NCI-H345 (cell line): ENCODE data around the gene ZNF492.
"Not testable (repeated sequence)": the region's sequence is repeated elsewhere in the genome, so short reads cannot be mapped to it uniquely, and the experiment has no call there.

Experiments
- DNase-seq: peaks from one replicate; lab custom pipeline; 2025; lab: John Stamatoyannopoulos, UW

ZNF492 gene

GRCh38 chr19:22633706-22634449, at the start of gene ZNF492:
Gene ZNF492, plus strand, starts transcription at chr19:22634324. Its CDS starts 19,076 bp downstream, at chr19:22653400.
- not testable (repeated sequence) for DNase-seq

- DNase-seq = no peak
These were observed 38.7 kb upstream of the ZNF492 start for GRCh38 chr19:22595422-22595821.

DNA sequence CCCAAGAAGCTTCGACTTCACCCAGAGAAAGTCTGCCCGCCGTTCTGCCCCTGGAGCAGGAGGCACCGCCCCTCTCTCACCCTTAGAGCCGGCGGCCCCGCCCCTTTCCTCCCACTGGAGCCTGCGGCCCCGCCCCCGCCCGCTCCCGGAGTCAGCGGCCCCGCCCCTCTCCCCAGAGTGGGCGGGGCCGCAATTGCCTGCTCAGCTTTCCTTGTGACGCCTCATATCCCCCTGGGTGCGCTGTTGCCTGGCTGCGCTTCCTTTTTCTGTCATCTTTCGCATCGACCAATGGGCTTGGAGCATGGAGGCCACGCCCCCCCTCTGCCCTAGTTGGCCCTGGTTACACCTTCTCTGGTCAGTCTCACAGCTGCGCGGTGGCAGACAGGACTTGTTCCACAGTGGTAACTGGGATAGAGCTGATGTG, 38.2 kb upstream of the ZNF492 start:
- no peak for DNase-seq

- DNase-seq = no peak
These were observed 33.2 kb upstream of the ZNF492 start for GRCh38 chr19:22600690-22601648.

GRCh38 chr19:22601906-22602630, 32.1 kb upstream of the ZNF492 start:
- no peak for DNase-seq

- no peak for DNase-seq
These were observed 31.4 kb upstream of the ZNF492 start for GRCh38 chr19:22602631-22603272.

DNA sequence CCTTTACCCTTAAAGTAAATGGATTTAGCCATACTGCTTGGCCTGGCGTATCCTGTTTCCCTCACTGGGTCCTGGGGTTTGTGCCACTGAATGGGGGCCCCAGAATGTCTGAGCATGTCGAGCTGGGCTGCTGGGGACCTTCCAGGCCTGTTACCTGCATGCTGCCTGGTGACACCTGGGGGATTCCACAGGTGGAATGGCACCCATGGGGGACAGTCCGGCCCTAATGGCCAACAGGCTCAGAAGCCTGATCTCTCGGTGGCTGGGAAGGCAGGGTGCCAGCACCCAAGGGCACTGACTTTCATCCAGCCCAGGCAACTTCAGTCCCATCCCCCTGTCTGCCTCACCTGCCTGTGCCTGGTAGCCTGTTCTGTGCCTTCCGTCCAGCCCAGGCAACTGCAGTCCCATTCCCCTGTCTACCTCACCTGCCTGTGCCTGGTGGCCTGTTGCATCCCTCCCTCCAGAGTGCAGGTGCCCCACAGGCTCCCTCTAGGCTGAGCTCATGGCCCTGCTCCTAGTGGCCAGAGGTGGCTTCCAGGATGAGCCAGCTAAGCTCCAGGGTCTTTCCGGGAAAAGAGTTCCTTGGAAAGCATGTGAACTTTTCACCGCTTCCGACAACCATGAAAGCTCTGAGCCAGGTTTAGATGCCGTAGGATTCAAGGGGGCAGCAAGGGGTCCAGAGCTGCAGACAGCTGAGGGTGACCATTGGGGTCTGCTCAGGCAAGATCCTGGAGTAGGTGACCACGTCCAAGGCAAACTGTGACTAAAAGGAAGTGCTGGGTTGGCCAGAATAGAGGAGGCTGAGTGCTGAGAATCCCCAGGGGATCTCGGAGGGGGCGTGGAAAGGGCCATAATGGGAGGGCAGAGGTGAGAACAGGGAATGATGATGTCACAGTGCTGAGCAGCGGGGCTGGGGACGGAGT, 30.3 kb upstream of the ZNF492 start:
- DNase-seq = no peak

GRCh38 chr19:22604571-22605274, 29.4 kb upstream of the ZNF492 start:
- no peak for DNase-seq

- DNase-seq = no peak
These were observed 28.6 kb upstream of the ZNF492 start for GRCh38 chr19:22605275-22606211.

GRCh38 chr19:22606212-22606553, 27.9 kb upstream of the ZNF492 start:
- DNase-seq = no peak

DNA sequence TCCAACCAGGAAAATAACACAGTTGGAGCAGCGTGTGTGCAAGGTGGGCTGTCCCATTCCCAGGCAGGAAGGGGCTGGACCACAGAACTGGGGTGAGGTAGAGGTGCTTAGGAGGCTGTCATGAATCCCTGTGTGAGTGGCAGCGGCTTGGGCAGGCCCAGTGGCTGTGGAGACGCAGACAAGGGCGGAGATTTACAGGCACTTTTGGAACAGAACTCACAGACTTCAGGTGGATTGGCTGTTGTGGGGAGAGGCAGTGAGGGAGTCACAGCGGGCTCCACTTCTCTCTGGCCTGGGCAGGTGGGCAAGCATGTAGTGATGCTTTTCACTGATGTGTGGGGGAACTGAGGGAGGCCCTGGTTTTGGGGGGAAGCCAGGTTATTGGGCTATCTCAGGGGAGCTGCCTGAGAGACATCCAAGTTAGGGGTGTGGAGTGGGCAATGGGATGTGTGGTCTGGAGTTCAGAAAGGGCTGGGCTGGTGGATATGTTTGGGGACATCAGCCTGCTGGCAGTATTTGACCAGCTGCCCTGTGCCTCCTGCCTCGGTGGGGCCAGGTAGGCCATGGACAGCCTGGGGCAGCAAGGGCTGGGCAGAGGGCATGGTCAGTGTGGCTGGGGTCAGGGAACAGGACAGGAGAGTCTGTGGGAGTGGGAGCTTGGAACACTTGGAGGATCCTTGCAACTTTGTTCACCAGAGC, 27.0 kb upstream of the ZNF492 start:
- DNase-seq = no peak

- DNase-seq = no peak
These were observed 26.3 kb upstream of the ZNF492 start for GRCh38 chr19:22607653-22608430.

GRCh38 chr19:22608441-22608840, 25.7 kb upstream of the ZNF492 start:
- no peak for DNase-seq

GRCh38 chr19:22609630-22610029, 24.5 kb upstream of the ZNF492 start:
- DNase-seq = no peak

GRCh38 chr19:22610121-22610520, 24.0 kb upstream of the ZNF492 start:
- no peak for DNase-seq

DNA sequence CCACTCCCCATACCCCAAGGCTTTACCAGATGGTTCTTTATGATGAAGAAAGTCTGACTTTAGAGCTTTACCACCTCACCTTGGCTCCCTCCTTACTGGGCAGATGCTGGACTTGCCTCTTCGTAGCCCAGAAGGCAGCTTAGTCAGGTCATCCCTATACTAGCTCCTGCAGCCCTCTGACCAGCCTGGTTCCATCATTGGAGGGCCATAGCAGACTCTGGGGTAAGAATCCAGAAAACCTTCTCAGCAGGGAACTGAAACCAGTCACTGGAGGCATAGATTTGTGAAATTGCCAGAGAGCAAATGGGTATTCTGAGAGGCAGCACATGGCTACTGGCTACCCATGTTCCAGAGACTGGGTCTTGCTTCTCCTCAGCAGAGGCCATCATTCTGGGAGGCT, 21.8 kb upstream of the ZNF492 start:
- DNase-seq = no peak

GRCh38 chr19:22616659-22617058, 17.5 kb upstream of the ZNF492 start:
- no peak for DNase-seq

GRCh38 chr19:22617181-22617580, 16.9 kb upstream of the ZNF492 start:
- DNase-seq = not testable (repeated sequence)
